Heart left ventricle (tissue), 13 donors: ENCODE data around the gene GNB1L.

ENCODE experiments used
- CTCF ChIP-seq, 12 donors: fragments of 200-600 bp; sonication (generic) in 4 of 12; IDR thresholded peaks; one replicate each; pipeline versions ENCODE4 v1.5.0 to v1.8.0; 2018 to 2022; ENCODE audit warnings: antibody characterized with exemption in 12 of 12, mild to moderate bottlenecking in 5 of 12
- POLR2A ChIP-seq, 2 donors: fragments of 450-650 bp; IDR thresholded peaks; one replicate each; pipeline ENCODE4 v1.6.1; 2017; ENCODE audit warnings: antibody characterized with exemption in 2 of 2, mild to moderate bottlenecking in 2 of 2, moderate library complexity in 2 of 2
- donor health status: ischemic (EF 13 %, LVEDD 7.1; RV severe dilation, severe dysfunction).
- donor health status: DM: no; HTN: yes; CAD: no.
- donor health status: DM: no; HTN: no; CAD: no.
- donor health status: ischemic (EF 25% LVEDD 6.9; RV normal size, moderate dysfunction).
- donor health status: ischemic (EF 25% LVEDD 5.7; RV mildly dilated, moderate dysfunction).
- donor health status: ischemic (EF 35%, LVEDD 5.7; RV mildly dilated, moderate dysfunction).
- donor health status: nonischemic (EF 11% LVEDD 7.7; RV severe dilation, severe dysfunction).
- donor health status: DM: yes; HTN: yes; CAD: no.
- donor health status: PGD.
- donor health status: ischemic (EF 29% LVEDD 5.4; RV normal size, mild dysfunction).
- donor health status: nonischemic (EF 23%, LVEDD 6.1; RV moderate dilation, normal function).

DNA sequence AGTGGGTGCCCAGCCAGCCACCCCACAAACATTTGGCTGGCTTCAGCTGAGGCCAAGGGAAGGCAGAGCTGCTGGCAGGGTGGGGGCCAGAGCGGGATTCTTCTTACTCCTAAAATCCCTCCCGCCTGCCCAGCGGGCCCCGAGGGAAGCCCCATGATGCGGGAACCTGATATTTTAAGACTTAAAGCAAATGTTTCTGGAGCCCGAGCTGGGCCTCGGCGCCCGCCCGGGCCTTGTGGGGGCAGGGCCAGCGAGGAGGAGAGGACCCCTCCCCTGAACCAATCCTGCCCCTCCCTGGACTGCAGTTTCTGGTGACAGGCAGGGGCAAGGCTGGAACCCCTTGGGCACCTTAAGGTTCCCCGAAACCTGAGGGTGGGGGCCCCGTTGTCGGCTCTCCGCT, 114.1 kb downstream of the GNB1L start:
- no peak for TF ChIP-seq CTCF (IDR thresholded peaks at IDR 0.05)
- no peak for TF ChIP-seq POLR2A (IDR thresholded peaks at IDR 0.05)
